NCI-H82 treated with DMSO at 0.1 percent for 48 hours (cell line): ENCODE results near the gene APOM.

ENCODE experiments used
- DNase-seq: peaks from one replicate; lab custom pipeline; 2025; ENCODE audit not compliant: unreplicated experiment; lab: John Stamatoyannopoulos, UW

Gene APOM

GRCh38 chr6:31677955-31678354 is 22.3 kb downstream of the APOM start:
- no peak for DNase-seq

GRCh38 chr6:31680226-31681134 is 24.8 kb downstream of the APOM start, which contains the start of gene LY6G5C:
TSS of gene LY6G5C (minus strand) at chr6:31681067. CDS start at chr6:31680373, 694 bp downstream.
- peak; percentile 76 for DNase-seq

GRCh38 chr6:31681135-31681671 is 25.5 kb downstream of the APOM start:
- no peak for DNase-seq

GRCh38 chr6:31683591-31683990 is 27.9 kb downstream of the APOM start:
- no peak for DNase-seq

- no peak for DNase-seq
Measured at GRCh38 chr6:31686483-31686882, 30.8 kb downstream of the APOM start.

- no peak for DNase-seq
Measured at GRCh38 chr6:31687321-31687720, 31.6 kb downstream of the APOM start.

GRCh38 chr6:31687860-31688693 is 32.4 kb downstream of the APOM start:
- no peak for DNase-seq

DNA sequence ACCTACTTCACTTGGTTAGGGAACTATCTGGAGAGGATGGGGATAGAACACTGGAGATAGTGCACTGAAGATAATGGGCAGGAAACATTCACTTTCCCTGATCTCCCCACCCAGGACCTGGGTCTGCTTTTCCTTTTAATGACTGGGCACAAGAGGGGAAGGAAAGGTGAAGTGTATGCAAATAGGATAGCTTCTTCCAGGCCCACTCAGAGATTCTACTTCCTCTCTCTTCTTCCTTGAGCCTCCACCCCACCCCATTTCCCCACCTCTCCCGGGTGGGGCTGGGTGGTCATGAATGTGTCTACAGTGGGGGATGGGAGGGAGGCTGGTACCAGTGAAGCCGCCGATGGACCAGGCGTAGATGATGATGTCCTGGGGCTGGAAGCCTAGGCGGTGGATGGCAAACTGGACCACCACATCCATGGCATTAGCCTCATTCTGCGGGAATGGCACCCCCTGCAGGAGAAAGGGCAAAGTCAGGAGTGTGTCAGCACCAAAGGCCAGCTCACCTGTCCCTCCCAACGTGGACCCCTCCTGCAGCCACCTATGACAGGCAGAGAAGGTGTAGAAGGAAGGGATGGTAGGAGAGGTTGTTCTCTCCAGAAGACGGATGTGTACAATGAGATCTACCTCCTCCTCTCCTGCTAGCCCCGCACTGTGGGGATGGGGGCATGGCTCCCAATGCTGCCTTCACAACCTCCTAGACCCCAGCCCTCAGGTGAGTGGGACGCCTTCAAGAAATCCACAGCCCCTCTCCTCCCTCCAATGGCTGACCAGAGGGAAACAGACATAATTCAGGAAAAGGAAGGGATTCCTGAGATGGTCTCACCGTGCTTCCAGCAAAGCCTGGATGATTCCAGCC is 33.8 kb downstream of the APOM start:
- DNase-seq: no peak

DNA sequence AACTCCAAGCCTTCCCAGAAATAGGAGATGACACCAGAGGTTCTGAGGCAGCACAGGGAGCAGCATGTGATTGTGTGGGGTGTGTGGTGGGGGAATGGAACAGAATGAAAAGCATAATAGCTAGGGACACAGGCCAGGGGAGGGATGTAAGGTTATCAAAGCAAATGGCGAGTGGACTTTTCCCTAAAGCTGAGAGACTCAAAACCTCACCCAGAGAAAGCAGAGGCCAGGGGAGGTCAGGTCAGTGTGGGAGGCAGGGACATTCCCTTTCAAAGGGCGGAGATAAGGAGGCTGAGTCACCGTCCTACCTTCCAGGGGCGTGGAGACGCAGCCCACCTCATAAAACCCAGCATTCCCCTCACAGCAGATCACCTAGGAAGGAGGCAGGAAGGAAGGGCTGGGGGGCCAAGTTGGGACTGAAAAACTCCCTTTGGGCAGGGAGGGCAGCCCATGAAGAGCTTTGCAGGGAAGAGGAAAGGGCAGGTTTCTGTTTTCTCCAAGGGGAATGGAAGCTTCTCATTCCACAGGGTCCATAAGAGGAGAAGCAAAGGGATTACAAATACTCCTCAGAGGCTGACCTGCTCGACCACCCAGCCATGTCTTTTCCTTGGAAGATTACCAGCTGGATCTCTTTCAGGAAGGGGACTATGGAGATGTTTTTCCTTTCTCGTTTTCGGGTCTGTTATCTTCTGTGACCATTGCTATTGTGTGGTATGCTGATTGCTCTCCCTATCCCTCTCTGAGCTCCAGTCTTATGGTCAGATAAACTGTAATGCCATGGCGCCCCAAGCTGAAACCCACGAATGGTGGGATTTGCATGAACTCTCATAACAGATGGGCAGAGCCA is 34.8 kb downstream of the APOM start:
- DNase-seq: no peak

DNA sequence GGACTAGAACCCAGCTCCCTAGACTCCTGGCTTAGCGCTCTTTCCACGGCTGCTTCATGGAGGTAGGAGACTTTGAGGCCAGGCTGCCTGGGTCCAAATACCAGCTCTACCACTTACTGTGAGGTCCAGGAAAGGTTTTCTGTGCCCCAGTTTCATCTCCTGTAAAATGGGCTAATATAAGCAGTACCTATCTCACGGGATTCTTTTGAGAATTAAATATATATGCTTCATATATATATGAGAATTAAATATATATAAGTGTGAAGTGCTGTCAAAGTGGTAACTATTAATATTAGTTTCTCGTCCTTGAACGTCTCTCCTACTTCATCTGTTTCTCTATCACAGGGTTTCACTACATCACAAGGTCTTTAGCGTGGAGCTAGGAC is 35.4 kb downstream of the APOM start:
- DNase-seq: no peak

DNA sequence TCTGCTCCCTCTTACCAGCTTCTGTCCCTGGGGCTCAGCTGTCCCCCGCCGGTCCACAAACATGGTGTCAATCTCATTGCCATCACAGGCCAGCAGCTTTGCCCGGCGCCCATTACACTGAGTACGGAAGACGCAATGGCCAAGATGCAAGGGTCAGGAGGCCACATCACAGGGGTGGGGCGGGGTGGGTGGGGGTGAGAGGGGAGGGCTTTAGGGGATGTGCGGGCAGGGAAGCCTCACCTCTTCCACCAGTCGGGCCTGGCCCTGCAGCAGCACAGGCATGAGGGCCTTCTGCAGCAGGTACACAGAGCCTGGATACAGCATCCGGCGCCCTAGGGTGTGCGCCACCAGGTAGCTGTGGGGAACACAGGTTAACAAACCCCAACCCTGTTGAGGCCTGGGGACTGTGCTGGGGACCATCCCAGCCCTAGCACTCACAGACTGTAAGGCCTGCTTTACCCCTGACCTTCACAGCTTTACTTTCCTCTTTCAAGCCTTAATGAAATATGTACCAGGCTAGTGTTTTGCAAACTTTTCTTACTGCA is 35.9 kb downstream of the APOM start:
- no peak for DNase-seq

DNA sequence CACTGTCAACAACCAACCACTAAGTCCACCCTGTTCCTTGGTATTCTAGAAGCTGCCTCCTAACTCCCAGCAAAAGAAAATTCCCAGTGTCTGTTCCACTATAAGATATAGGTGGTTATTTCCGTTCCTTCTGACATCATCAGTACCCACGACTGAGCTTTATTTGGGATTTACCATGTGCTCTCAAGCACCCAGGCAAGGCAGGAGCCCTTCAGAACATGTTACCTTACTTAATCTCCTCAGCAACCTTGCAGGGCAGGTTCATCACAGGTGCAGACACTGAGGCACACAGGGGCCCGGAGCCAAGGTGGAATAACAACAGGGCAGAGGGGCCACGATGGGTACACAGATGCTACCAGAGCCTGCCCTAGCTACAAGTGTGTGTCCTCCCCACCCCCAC is 36.7 kb downstream of the APOM start:
- no peak for DNase-seq

GRCh38 chr6:31692886-31693285 is 37.2 kb downstream of the APOM start:
- no peak for DNase-seq

DNA sequence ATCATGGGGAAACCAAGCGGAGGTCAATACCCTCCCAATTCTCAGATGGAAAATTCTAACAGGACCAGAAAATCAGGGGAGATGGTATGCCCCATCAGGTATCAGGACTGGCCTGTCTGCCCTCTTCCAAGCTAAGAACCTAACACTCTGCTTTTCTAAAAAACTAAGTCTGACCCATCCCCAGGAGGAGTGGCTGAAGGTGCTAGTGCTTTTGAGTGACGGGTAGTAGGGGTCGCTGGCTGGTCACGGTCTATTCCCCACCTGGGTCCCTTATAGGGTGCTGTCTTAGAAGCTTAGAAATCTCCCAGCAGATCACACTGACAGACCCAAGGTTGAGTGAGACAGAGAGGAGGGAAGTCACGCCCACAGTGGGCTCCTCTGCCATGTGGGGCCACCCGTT is 37.8 kb downstream of the APOM start:
- no peak for DNase-seq

DNA sequence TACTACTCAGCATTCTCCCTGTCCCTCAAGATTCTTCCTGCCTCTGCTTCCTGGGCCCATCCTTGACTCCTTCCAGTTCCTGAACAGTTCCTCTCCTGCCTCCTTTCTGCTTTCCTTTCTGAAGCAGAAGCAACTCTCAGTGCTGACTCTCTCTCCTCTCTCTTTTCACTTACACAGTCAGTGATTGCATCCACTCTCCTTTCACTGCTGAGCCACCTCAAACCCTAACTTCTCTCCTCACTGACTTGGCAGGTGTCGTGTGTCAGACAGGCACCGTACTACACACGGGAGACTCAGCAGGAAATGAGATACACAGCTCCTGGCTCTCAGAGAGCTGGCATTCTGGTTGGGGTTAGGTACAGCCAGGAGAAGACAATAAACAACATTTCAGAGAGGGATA is 41.9 kb downstream of the APOM start:
- no peak for DNase-seq

DNA sequence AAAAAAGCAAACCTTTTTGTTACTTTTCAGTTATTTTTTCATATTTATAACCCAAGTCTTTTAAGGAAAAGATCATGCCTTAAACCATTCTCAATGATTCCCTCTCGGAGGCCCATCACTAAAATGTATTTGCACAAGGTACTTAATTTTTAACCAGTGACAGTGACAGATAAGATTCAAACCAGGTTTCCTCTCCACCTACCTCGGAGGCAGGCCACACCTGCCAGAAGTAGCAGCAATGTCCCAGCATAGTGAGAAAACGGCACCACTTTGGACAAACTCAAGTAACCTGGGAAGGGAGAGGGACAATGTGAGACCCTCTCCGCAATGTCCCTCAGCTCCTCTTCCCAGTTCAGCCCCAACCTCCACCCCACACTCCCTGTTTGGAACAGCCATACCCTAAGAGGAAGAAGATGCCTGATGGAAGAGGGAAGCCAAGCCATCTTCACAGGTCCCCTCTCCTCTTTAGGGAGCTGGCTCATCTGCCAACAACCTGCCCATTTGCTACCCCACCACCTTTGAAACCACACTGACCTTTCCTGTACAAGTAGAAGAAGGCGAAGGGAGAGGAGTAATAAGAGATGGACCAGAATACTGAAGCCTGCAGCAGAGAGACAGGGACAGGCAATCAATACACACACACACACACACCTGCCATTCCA is 45.2 kb downstream of the APOM start:
- DNase-seq: no peak

- DNase-seq: no peak
Measured at GRCh38 chr6:31701666-31702404, 46.1 kb downstream of the APOM start.

GRCh38 chr6:31702405-31702818 is 46.7 kb downstream of the APOM start:
- DNase-seq: no peak
